Mesenchymal stem cell (in vitro differentiated cells and primary cell): ENCODE measurements around the gene CDH2.

Experiments used
- DNase-seq: peaks from one replicate; pipeline ENCODE4 v3.0.0-alpha.2; 2013
- H2AFZ ChIP-seq: one replicate; pipeline ENCODE4 v1.6.1; 2013; ENCODE audit warnings: low read depth, mild to moderate bottlenecking, control low read depth, inconsistent platforms, low read length, moderate library complexity
- H2AK5ac ChIP-seq: 2 replicates; pipeline ENCODE4 v1.6.1; 2013; ENCODE audit warnings: low read length, moderate library complexity, mild to moderate bottlenecking, inconsistent platforms; ENCODE audit not compliant: severe bottlenecking
- H2BK120ac ChIP-seq: one replicate; pipeline ENCODE4 v1.6.1; 2013; ENCODE audit warnings: low read depth, mild to moderate bottlenecking, inconsistent platforms, low read length, moderate library complexity
- H2BK12ac ChIP-seq, 2 experiments: one replicate each; pipeline ENCODE4 v1.6.1; 2013; ENCODE audit warnings: inconsistent platforms in 2 of 2, low read length in 2 of 2, mild to moderate bottlenecking in 2 of 2, moderate library complexity in 2 of 2, control low read depth in 1 of 2
- H2BK15ac ChIP-seq: one replicate; pipeline ENCODE4 v1.6.1; 2013; ENCODE audit warnings: mild to moderate bottlenecking, low read depth, inconsistent platforms; ENCODE audit not compliant: poor library complexity, severe bottlenecking
- H2BK5ac ChIP-seq: 2 replicates; pipeline ENCODE4 v1.6.1; 2013; ENCODE audit warnings: low read depth, mild to moderate bottlenecking, low read length, control low read depth, inconsistent platforms; ENCODE audit not compliant: poor library complexity, severe bottlenecking
- H3K14ac ChIP-seq, 2 experiments: one replicate each; pipeline ENCODE4 v1.6.1; 2013; ENCODE audit warnings: inconsistent platforms in 2 of 2, low read length in 2 of 2, control low read depth in 1 of 2, mild to moderate bottlenecking in 1 of 2, moderate library complexity in 1 of 2
- H3K18ac ChIP-seq, 2 experiments: one replicate each; pipeline ENCODE4 v1.6.1; 2013; ENCODE audit warnings: inconsistent platforms in 2 of 2, low read length in 2 of 2, control low read depth in 1 of 2, low read depth in 1 of 2, mild to moderate bottlenecking in 1 of 2
- H3K23ac ChIP-seq, 2 experiments: one replicate each; pipeline ENCODE4 v1.6.1; 2013; ENCODE audit warnings: inconsistent platforms in 2 of 2, low read length in 2 of 2, mild to moderate bottlenecking in 2 of 2, moderate library complexity in 2 of 2, control low read depth in 1 of 2
- H3K27ac ChIP-seq: 2 replicates; pipeline ENCODE4 v1.5.1; 2013; ENCODE audit warnings: mild to moderate bottlenecking, moderate library complexity, low read length, control low read depth, inconsistent platforms; ENCODE audit not compliant: poor library complexity, severe bottlenecking
- H3K27me3 ChIP-seq, 2 experiments: 2 replicates each; pipeline versions ENCODE4 v1.6.1 to v1.7.0; 2013; ENCODE audit warnings: low read length in 2 of 2, mild to moderate bottlenecking in 2 of 2, moderate library complexity in 2 of 2, control low read depth in 1 of 2, inconsistent platforms in 1 of 2; ENCODE audit not compliant: control insufficient read depth in 1 of 2, insufficient read depth in 1 of 2
- H3K36me3 ChIP-seq, 2 experiments: 2 replicates each; pipeline versions ENCODE4 v1.6.1 to v1.7.0; 2013; ENCODE audit warnings: low read length in 2 of 2, control low read depth in 1 of 2, inconsistent platforms in 1 of 2, low read depth in 1 of 2, mild to moderate bottlenecking in 1 of 2; ENCODE audit not compliant: insufficient read depth in 2 of 2, control insufficient read depth in 1 of 2
- H3K4ac ChIP-seq, 2 experiments: one replicate each; pipeline ENCODE4 v1.6.1; 2013; ENCODE audit warnings: inconsistent platforms in 2 of 2, low read length in 2 of 2, mild to moderate bottlenecking in 2 of 2, moderate library complexity in 2 of 2, control low read depth in 1 of 2, low read depth in 1 of 2
- H3K4me1 ChIP-seq: 2 replicates; pipeline ENCODE4 v1.6.1; 2013; ENCODE audit warnings: low read depth, low read length, control low read depth; ENCODE audit not compliant: control insufficient read depth, insufficient read depth
- H3K4me2 ChIP-seq: 2 replicates; pipeline ENCODE4 v1.6.1; 2013; ENCODE audit warnings: low read length, mild to moderate bottlenecking, inconsistent platforms; ENCODE audit not compliant: poor library complexity, severe bottlenecking
- H3K4me3 ChIP-seq, 2 experiments: 2 replicates each; pipeline versions ENCODE4 v1.5.1 to v1.7.0; 2013; ENCODE audit warnings: low read length in 2 of 2, mild to moderate bottlenecking in 2 of 2, control low read depth in 1 of 2, low read depth in 1 of 2; ENCODE audit not compliant: insufficient read depth in 1 of 2
- H3K79me1 ChIP-seq: replicated peaks from 2 replicates; pipeline ENCODE4 v1.6.1; 2013; ENCODE audit warnings: mild to moderate bottlenecking, control low read depth, low read length, inconsistent platforms; ENCODE audit not compliant: poor library complexity, severe bottlenecking
- H3K9ac ChIP-seq: 2 replicates; pipeline ENCODE4 v1.7.0; 2013; ENCODE audit warnings: mild to moderate bottlenecking, low read length, moderate library complexity
- H3K9me3 ChIP-seq: 2 replicates; pipeline ENCODE4 v1.7.0; 2013; ENCODE audit warnings: mild to moderate bottlenecking, low read length; ENCODE audit not compliant: control insufficient read depth
- H4K8ac ChIP-seq: one replicate; pipeline ENCODE4 v1.6.1; 2013; ENCODE audit warnings: inconsistent platforms, mild to moderate bottlenecking, low read length, moderate library complexity
- H4K91ac ChIP-seq: one replicate; pipeline ENCODE4 v1.6.1; 2013; ENCODE audit warnings: mild to moderate bottlenecking, low read length, inconsistent platforms
- WGBS: methylation state at CpG from one replicate; pipeline ENCODE4 v1.1.7; 2013; ENCODE audit warnings: mixed read lengths; 5-methylcytosine and 5-hydroxymethylcytosine counted together

Gene CDH2

GRCh38 chr18:28167835-28168349 is 9.0 kb downstream of the CDH2 start:
- Histone ChIP-seq H3K9me3 (no peaks in the 10 kb centered on the region), H2BK15ac (no peak overlapping the region), H3K4me3 (no peak overlapping the region), H3K27me3 (no peaks in the 10 kb centered on the region), H3K27ac (no peak overlapping the region), H3K4ac (no peak overlapping the region), H2BK12ac (no peak overlapping the region), H3K79me1 (peaks cover 4% of the 10 kb centered on the region), H3K18ac (no peak overlapping the region), H2BK120ac (no peak overlapping the region), H3K14ac (no peak overlapping the region), H2AK5ac (no peak overlapping the region), H3K36me3 (no peaks in the 10 kb centered on the region), H4K91ac (no peak overlapping the region), H2AFZ (no peak overlapping the region), H3K4me2 (no peak overlapping the region), H3K9ac (no peak overlapping the region), H3K4me1 (no peaks in the 10 kb centered on the region), H3K23ac (no peak overlapping the region), H4K8ac (no peak overlapping the region), H2BK5ac (no peak overlapping the region)
- DNase-seq: no peak
- WGBS: 98% methylated on average over 5 of the region's 8 CpGs

- Histone ChIP-seq H2BK15ac (no peak overlapping the region), H2BK120ac (no peak overlapping the region), H3K9me3 (no peaks in the 10 kb centered on the region), H3K27me3 (no peaks in the 10 kb centered on the region), H3K23ac (no peak overlapping the region), H3K4ac (no peak overlapping the region), H3K79me1 (peaks cover 11% of the 10 kb centered on the region), H3K36me3 (peaks cover 0 to 6% of the 10 kb centered on the region in 2 experiments), H3K4me1 (peaks cover 3% of the 10 kb centered on the region), H3K27ac (no peak overlapping the region), H4K91ac (no peak overlapping the region), H2AK5ac (no peak overlapping the region), H3K4me3 (no peak overlapping the region), H3K4me2 (no peak overlapping the region), H2AFZ (no peak overlapping the region), H3K18ac (no peak overlapping the region), H2BK5ac (no peak overlapping the region), H4K8ac (no peak overlapping the region), H3K14ac (no peak overlapping the region), H2BK12ac (no peak overlapping the region), H3K9ac (no peak overlapping the region)
- no peak for DNase-seq
- 100% methylated on average over 1 of the region's 1 CpG for WGBS
Observed at GRCh38 chr18:28164771-28165483, 12.0 kb downstream of the CDH2 start.

- no peak overlapping the region for H2BK15ac ChIP-seq
- H4K91ac ChIP-seq: no peak overlapping the region
- no peak overlapping the region for H3K14ac ChIP-seq
- H2AFZ ChIP-seq: no peak overlapping the region
- H2AK5ac ChIP-seq: no peak overlapping the region
- no peaks in the 10 kb centered on the region for H3K27me3 ChIP-seq
- no peak overlapping the region for H2BK120ac ChIP-seq
- no peak for DNase-seq
- peaks cover 0 to 6% of the 10 kb centered on the region in 2 experiments for H3K36me3 ChIP-seq
- no peak overlapping the region for H3K23ac ChIP-seq
- H3K79me1 ChIP-seq: peaks cover 13% of the 10 kb centered on the region
- WGBS: 100% methylated on average over 1 of the region's 2 CpGs
- no peak overlapping the region for H3K4me3 ChIP-seq
- H4K8ac ChIP-seq: no peak overlapping the region
- no peaks in the 10 kb centered on the region for H3K9me3 ChIP-seq
- H3K9ac ChIP-seq: no peak overlapping the region
- peaks cover 3% of the 10 kb centered on the region for H3K4me1 ChIP-seq
- no peak overlapping the region for H3K4ac ChIP-seq
- no peak overlapping the region for H3K4me2 ChIP-seq
- H3K18ac ChIP-seq: no peak overlapping the region
- H2BK5ac ChIP-seq: no peak overlapping the region
- no peak overlapping the region for H2BK12ac ChIP-seq
- no peak overlapping the region for H3K27ac ChIP-seq
Observed at GRCh38 chr18:28163201-28163775, 13.6 kb downstream of the CDH2 start.
